ENCODE measurements around the gene UGT1A6.

The UGT1A6 gene

DNA sequence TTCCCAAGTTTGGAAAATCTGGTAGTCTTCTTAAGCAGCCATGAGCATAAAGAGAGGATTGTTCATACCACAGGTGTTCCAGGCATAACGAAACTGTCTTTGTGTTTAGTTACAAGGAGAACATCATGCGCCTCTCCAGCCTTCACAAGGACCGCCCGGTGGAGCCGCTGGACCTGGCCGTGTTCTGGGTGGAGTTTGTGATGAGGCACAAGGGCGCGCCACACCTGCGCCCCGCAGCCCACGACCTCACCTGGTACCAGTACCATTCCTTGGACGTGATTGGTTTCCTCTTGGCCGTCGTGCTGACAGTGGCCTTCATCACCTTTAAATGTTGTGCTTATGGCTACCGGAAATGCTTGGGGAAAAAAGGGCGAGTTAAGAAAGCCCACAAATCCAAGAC lies 79.5 kb downstream of the UGT1A6 start:
- no peak for DNase-seq

DNA sequence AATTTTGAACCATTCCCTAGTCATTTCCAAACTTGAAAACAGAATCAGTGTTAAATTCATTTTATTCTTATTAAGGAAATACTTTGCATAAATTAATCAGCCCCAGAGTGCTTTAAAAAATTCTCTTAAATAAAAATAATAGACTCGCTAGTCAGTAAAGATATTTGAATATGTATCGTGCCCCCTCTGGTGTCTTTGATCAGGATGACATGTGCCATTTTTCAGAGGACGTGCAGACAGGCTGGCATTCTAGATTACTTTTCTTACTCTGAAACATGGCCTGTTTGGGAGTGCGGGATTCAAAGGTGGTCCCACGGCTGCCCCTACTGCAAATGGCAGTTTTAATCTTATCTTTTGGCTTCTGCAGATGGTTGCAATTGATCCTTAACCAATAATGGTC lies 79.9 kb downstream of the UGT1A6 start:
- no peak for DNase-seq

DNA sequence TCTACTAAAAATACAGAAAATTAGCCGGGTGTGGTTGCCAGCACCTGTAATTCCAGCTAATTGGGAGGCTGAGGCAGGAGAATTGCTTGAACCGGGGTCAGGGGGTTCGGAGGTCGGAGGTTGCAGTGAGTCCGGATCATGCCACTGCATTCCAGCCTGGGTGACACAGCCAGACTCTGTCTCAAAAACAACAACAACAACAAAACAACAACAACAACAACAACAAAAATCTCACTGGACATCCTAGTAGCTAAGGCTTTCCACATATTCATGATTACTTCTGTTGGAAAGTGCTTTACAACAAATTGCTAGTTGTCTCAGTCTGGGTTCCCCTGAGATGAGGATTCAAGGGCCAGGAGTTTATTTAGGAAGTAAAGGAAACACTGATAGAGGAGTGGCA lies 81.2 kb downstream of the UGT1A6 start:
- DNase-seq = no peak

DNA sequence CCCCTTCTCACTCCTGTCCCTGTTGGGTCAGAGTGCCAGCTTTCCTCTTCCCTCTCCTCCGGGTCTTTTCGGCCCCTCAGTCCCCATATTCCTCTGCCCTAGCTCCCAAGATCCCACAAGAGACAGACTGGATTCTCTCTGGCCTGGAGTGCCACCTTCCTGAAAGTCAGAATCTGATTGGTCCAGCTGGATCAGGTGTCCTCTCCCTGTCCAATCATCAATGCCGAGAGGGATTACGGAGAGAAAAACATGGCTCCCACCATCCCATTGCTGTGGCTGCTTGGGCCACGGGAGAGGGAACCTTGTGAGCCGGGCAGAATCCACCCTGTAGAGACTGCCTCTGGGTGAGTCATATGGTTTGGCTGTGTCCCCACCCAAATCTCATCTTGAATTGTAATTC lies 82.7 kb downstream of the UGT1A6 start:
- no peak for DNase-seq

DNA sequence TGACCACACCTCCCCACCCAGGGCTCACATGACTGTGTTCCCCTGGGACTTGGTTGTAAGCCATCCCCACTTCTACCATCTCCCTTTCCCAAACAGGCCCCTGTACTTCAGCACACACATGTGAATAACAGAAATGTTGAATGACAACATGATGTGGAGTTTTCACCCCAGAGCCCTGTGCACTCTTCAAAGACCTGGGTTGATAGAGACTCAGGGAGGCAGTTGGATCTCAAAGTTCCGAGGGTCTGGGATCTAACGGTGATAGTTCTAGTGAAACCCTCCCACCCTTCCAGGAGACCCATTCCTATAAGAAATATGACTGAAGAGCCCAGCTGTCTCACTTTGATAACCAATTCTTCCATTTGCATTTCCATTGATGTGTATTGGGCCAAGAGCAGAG lies 85.3 kb downstream of the UGT1A6 start, which contains the start of gene MROH2A:
TSS of gene MROH2A (plus strand) at position 301 of the 400 bp plus-strand sequence. CDS start 1,029 bp downstream, outside the sequence.
- DNase-seq = no peak

DNA sequence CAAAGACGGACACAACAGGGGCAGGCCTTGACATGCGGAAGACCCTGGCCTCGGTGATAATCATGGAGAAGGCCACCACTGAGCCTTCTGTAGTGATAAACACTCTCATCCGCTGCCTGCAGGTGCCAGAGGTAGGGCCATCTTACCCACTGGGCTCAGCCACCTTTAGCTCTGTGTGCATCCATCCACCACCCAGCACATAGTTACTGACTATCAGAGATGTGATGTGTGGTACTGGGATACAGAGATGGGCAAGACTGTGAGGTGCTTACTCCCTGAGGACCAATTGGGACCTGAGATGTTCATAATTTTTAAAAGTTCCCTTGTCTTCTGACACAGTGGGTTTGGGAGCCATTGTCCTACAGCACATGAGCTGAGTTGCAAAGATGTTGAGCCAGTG lies 87.0 kb downstream of the UGT1A6 start:
- no peak for DNase-seq

DNA sequence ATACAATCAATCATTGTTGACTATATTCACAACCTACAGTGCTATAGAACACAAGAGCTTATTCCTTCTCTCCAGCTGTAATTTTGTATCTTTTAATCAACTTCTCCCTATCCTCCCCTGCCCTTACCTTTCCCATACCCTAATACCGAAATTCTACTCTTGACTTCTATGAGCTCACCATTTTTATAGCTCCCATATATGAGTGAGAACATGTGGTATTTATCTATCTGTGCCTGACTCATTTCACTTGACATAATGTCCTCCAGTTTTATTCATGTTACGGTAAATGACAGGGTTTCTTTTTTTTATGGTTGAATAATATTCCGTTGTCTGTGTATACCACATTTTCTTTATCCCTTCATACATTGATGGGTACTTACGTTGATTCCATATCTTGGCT lies 88.1 kb downstream of the UGT1A6 start:
- DNase-seq = no peak

DNA sequence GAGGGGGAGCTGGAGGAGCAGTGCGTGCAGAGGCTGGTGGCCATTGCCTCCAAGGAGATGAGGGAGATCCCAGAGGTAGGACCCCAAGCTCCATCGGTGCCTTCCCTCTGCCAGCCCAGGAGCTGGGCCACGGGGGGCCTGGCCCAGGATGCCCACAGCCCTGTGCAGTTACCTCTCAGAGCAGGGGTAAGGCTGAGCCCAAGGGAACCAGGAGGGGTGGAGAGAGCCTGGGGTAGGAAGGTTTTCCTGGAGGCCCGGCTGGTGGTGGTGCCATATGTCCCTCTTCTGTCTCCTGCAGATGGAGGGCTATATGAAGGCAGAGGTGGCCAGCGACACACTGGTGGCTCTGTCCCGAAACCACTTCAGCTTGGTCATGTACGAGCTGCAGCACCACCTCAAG lies 96.9 kb downstream of the UGT1A6 start:
- no peak for DNase-seq

DNA sequence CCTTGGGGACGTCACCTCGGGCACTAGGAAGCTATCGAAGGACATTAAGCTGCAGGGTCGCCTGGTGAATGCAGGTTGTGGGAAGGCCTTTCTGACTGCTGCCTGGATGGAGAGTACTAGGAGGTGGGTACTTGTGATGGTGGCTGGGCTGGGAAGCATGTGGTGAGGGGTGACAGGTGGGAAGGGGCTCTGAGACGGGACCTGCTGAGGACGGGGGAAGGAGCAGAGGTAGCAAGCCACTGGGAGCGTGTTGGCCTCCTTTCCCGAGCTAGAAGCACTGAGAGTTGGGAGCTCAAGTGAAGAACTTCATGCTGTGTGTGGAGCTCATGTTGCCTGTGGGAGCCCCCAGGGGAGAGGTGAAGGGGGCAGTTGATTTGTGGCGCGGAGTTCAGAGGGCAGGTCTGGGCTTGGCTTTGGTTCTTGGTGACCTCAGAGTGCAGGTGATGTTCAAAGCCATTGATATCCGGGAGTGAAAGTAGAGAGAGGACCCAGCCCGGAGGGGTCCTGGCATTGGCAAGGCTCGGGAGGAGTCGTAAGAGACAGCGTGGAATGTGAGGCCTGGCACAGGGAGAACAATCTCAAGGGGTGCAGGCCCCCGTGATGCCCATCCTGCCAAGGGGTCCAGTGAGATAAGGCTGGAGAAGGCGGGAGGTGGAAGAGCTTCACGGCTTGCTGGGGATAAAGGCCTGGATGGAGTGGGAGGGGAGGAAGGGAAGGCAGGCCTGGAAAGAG lies 98.6 kb downstream of the UGT1A6 start:
- DNase-seq = no peak

DNA sequence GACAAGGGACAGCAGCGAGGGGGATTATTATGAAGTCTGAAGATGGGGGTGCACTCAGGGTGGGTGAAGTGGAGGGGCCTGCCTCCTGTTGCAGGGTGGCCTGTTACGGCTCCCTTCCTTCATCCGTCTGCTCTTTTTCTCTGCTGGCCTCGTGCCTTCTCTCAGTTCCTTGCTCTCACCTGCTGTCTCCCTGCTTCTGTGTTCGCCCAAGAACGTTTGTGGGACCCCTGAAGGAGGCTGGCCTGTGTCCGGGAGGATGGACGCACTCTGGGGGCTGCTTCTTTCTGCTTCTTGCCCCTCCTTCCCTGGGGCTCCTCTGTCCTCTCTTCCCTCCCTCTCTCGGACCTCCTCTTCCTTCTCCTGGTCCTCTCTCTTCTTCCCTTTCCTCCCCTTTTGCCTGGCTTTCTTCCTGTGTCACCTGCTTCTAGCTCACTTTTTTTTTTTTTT lies 99.2 kb downstream of the UGT1A6 start:
- DNase-seq = no peak

DNA sequence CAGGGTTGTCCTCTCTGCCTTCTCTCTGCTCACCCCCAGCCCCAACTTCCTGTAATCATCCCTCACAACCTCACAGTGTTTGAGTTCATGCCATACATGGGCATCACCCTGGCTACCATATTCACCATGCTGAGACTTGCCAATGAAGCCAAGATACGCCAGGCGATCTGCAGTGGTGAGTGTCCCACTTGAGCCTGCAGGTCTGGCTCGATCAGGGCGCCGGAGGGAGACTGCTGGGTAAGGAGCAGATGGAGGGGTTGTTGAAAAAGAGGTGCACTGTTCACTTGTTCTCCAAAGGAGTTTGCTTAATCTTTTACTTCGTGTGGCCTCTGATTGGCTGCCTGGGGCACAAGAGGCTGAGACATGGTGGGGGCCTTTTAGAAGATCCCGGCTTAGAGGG lies 100.0 kb downstream of the UGT1A6 start:
- DNase-seq = no peak

DNA sequence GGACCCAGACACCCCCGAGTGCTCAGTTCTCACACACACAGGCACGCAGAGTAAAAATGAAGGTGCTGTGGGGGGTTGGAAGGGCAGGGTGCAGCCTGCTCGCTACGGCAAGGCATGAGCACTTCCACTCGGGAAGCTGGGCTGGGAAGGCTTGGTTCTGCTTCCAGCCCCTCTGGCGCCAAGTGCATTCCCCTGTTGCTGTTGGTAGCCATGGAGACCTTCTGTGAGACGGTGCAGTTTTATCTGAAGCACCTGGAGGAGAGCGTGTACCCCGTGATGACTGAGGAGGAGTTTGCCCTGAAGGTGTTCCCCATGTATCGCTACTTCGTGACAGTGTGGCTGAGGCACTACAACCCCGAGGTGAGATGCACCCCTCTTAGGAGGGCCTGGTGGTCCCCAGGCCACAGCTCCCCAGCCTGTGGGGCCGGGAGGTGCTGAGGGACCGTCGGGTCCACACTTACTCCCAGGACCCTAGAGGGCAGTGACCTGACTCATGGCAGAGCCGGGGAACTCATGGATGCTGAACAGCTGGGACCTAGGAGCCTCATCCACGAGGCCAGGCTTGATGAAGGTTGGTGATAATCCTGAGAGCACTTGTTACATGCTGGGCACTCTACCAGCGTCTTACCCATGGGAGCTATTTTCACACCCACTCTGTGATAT lies 100.9 kb downstream of the UGT1A6 start:
- DNase-seq = no peak

DNA sequence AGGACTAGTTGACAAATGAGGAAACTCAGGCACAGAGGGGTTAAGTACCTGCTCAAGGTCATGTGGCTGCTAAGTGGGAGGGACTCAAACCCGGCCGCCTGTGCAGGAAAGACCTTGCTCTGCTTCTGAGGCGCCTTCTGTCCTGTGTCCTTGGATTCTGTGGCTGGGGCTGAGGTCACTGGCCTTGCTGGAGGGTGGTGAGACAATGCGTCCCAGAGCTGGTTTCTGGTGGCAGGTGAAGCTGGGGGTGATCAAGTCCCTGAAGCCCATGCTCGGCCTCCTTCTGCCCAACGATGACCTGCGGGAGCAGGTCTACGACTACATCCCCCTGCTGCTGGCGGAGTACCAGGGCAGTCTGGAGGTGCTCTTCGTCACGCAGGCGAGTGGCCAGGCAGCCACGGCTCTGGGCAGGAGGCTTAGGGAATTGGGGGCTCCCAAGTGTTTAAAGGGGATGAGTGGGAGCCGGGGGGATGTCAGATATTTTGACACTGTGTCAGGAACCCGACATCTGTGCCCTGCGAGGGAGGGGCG lies 101.5 kb downstream of the UGT1A6 start:
- DNase-seq = no peak

DNA sequence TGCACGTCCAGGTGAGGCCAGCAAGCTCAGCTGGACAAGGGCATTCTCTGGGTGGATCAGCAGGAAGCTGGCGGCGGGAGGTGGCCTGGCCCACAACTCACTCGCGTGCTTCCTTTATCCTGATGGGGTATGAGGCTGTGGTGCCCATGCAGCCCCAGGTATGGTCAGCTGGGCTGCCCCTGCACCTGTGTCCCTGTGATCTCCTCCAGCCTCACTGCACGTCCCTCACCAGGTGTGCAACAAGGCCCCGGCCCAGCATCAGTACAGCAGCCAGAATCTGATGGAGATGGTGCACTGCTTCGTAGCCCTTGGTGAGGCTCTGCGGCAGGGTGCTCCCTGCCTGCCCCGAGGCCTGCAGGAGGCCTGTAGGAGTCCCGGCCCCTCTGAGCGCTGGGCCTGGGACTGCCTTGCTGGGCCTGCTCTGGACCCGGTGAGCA lies 103.1 kb downstream of the UGT1A6 start:
- DNase-seq = no peak

DNA sequence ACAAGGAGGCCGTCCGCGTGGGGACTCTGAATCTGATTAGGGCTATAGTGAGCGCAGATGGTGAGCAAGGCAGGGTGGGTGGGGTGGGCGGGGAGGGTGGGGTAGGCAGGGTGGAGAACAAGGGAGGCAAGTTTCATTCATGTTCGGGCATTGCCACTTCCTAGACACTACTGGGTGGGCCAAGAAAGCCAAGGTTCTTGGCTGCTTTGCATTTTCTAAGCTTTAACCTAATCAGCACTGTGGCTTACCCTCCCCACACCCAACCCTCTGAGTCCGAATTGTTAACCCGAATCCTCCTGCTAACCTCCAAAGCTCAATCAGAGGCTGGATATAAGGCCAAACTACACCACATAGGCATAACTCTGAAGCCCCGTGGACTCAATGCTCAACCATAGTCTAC lies 103.6 kb downstream of the UGT1A6 start:
- DNase-seq = no peak

DNA sequence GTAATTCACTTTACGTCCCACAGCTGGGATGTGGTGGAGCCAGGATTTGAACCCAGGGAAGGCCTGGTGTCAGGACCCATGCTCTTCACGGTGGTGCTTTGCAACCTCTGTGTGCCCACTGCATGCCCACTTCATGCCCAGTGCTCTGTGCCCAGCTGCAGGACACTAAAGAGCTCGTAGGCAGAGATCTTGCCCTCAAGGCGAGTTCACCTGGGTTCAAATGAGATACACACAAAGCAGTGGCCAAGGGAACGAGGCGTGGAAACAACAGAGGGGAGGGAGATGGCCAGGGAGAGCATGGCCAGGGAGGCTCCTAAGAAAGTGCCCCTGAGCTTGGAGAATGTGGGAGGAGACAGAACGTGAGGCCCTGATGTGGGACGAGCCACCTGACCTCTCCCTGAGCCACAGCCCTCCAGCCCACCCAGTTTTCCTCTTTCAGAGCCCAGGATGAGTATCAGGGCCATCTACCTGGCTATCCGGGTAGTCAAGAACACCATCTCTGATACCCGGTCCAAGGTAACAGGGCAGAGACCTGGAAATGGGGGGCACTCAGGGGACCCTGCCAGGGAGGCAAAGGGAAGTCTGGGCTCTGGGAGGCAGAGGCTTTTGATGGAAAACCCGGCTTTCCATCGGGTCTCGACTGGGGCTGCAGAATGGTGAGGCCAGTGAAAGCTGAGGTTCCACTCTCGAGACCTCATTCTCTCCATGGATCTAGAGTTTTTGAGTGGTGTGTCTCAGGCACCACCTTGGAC lies 105.8 kb downstream of the UGT1A6 start:
- DNase-seq = no peak

DNA sequence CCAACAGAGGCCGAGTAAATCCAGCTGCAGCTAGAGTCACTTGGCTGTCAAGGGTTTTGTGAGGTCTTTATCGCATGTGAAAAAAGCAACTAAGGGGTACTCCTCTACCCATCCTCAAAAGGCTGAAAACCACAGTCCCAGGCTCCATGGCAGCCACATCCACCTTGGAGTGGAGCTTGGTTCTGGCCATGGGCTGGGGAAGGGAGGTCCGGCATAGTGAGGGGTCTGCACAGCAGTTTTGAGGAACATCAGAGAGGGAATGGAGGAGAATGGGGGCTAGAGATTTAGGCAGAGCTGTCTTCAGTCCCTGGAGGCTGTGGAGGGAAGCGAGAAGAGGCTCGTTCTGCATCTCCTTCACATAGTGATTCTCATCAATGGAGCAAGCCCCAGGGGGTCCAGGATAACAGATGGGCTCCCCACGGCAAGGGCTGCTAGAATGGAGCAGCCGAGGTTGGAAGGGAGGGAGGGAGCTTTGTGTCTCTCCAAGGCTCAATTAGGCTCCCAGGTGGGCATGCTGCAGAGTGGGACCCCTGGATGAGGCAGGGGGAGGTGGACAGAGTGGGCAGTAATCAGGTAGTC lies 106.5 kb downstream of the UGT1A6 start:
- no peak for DNase-seq

DNA sequence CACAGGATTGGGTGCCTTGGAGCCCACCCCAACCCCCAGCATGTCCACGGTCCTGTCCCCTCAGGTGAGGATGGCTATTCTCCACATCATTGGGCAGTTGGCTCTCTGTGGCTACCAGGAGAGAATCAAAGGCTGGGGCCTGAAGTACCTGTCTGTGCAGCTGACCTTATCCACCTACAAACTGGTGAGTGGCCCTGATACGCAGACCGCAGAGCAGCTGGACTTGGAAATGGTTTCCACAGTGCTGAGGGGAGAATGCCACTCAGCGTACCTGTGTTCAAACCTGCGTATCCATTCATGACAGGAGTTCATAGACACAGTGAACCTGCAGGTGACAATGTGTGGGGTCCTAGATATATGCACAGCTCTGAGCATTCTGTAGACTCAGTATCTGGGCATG lies 107.0 kb downstream of the UGT1A6 start:
- DNase-seq = no peak

DNA sequence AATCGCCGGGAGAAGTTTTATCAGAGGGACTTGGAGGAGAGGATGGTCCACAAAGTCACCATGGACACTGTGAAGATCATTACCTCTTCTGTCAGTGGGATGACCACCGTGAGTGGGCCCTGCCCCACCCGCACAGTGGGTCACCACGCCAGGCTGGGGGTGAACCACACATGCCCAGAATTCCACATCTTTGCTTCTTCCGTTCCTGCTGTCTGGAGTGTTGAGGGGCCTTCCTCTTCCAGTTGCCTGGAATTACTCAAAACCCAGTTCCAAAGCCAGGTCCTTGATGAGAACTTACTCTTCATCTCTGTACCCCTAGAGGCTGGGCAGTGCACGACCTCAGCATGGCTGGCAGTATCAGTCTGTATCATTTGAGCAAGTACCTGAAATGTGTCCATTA lies 107.5 kb downstream of the UGT1A6 start:
- DNase-seq = no peak

DNA sequence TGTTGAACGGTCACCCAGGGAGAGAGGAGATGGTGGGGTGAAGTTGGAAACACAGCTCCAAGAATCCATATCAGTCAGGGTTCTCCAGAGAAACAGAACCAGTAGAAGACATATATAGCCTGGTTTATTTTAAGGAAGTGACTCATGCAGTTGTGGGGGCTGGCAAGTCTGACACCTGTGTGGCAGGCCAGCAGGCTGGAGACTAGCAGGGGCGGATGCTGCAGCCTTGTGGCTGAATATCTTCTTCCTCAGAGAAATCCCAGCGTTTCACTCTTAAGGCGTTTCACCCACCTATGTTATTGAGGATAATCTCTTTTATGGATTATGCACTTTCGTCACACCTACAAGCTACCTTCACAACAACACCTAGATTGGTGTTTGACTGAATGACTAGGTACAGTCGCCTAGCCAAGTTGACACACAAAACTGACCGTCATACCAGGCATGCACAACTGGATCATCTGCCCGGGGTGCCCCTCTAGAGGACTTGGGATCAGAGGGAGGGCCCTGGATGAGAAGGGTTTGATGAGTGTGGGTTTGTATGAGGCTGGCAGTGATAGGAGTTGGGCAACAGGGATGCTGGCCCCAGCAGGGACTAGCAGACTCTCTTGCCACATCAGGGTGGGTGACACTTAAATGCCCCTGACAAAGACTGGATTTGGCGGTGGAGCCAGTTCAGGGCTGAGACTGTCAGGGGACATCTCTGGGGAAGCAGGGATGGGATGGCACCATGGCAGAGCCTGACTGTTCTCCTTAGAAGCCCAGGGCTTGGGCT lies 108.9 kb downstream of the UGT1A6 start:
- DNase-seq = no peak

DNA sequence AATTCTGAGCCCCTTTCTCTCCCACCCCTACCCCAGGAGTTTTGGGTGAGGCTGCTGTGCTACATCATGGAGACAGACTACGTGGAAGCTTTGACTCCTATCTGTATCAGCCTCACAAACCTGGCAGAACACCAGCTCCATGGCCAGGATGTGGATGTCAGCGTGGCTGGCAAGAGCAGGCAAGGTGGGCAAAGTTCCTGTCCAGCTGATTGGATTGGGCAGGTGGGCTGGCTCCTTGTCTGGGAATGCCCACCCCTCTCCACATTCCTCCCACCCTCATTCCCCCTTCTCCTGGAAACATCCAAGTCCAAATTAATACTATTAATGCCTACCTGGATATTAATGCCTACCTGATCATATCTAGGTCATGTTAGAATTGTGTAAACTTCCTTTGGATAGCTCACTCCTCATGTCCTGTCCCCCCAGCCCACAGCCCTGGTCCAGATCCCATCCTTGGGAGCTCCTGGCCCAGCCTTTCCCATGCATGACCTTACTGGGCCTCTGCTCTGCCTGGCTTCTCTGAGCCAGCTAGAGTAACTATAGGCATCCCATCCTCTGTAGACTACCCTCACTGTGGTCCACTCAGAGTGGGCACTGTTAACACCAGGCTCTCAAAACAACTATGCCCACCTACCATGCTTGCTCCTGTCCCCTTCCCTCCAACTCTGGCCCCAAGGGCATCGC lies 109.6 kb downstream of the UGT1A6 start:
- DNase-seq = no peak
